HL-60 (cell line): ENCODE results near the gene CACNA1E.

Experiments used
- GABPA ChIP-seq: IDR thresholded peaks from 2 replicates; pipeline ENCODE4 v1.6.1; 2012; ENCODE audit warnings: low read depth
- TF ChIP-seq, protein P1 (sequence below): IDR thresholded peaks from one replicate; pipeline ENCODE4 v1.5.1; 2011; ENCODE audit warnings: low read length, control low read depth, inconsistent platforms; ENCODE audit not compliant: insufficient read depth

DNA sequence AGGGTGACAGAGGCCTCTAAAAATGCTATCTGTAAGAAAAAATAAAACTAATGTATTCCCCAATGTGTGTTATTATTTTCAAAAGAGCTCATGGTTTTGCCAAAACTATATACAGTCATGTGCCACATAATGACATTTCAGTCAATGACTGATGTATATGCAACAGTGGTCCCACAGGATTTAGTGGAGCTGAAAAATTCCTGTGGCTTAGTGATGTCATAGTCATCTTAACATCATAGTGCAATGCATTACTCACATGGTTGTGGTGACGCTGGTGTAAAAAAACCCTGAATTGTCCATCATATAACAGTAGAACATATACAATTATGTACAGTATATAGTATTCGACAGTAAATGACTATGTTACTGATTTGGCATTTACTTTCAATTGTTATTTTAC lies 172.4 kb downstream of the CACNA1E start:
- TF ChIP-seq, protein P1, sequence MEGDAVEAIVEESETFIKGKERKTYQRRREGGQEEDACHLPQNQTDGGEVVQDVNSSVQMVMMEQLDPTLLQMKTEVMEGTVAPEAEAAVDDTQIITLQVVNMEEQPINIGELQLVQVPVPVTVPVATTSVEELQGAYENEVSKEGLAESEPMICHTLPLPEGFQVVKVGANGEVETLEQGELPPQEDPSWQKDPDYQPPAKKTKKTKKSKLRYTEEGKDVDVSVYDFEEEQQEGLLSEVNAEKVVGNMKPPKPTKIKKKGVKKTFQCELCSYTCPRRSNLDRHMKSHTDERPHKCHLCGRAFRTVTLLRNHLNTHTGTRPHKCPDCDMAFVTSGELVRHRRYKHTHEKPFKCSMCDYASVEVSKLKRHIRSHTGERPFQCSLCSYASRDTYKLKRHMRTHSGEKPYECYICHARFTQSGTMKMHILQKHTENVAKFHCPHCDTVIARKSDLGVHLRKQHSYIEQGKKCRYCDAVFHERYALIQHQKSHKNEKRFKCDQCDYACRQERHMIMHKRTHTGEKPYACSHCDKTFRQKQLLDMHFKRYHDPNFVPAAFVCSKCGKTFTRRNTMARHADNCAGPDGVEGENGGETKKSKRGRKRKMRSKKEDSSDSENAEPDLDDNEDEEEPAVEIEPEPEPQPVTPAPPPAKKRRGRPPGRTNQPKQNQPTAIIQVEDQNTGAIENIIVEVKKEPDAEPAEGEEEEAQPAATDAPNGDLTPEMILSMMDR = no peak
- no peak for TF ChIP-seq GABPA
